ENCODE measurements around the gene RGS4. TPM values are rescaled to one million over a fixed set of nuclear protein-coding genes. Genes with fewer than 3 reads are reported as not detected.

RGS4 gene
- total RNA-seq, 4 donors from 2014 or later = 12.0 to 121 (median 66.8) TPM

- no peak overlapping the region for H3K27ac ChIP-seq
- H3K4me1 ChIP-seq = no peaks in the 10 kb centered on the region
- no peaks in the 10 kb centered on the region for H3K27me3 ChIP-seq
- no peak for TF ChIP-seq EP300 (IDR thresholded peaks at IDR 0.05)
- no peak for TF ChIP-seq POLR2AphosphoS5 (IDR thresholded peaks at IDR 0.05)
- no peak for TF ChIP-seq CTCF (IDR thresholded peaks at IDR 0.05)
- TF ChIP-seq POLR2A (IDR thresholded peaks at IDR 0.05) = no peak
- no peaks in the 10 kb centered on the region for H3K9me3 ChIP-seq
- 81 to 83% methylated on average over 3 to 6 of the region's 6 CpGs for WGBS, 2 donors (ENCODE audit: low coverage in 1 of 2)
- no peaks in the 10 kb centered on the region for H3K36me3 ChIP-seq
- ATAC-seq = no peak
- no peak overlapping the region for H3K4me3 ChIP-seq
Measured at GRCh38 chr1:163047951-163048659, 21.1 kb upstream of the RGS4 start.

GRCh38 chr1:163048869-163049268 is 20.3 kb upstream of the RGS4 start:
- H3K36me3 ChIP-seq = no peaks in the 10 kb centered on the region
- no peak overlapping the region for H3K27ac ChIP-seq
- no peak overlapping the region for H3K4me3 ChIP-seq
- no peaks in the 10 kb centered on the region for H3K27me3 ChIP-seq
- TF ChIP-seq CTCF (IDR thresholded peaks at IDR 0.05) (no peak), POLR2A (IDR thresholded peaks at IDR 0.05) (no peak), POLR2AphosphoS5 (IDR thresholded peaks at IDR 0.05) (no peak)
- 55 to 76% methylated on average over 4 to 5 of the region's 5 CpGs for WGBS, 2 donors (ENCODE audit: low coverage in 1 of 2)
- no peaks in the 10 kb centered on the region for H3K4me1 ChIP-seq
- no peak for ATAC-seq
- H3K9me3 ChIP-seq = no peaks in the 10 kb centered on the region

- no peaks in the 10 kb centered on the region for H3K36me3 ChIP-seq
- WGBS, 2 donors (ENCODE audit: low coverage in 1 of 2) = 88 to 96% methylated on average over 3 to 6 of the region's 6 CpGs
- no peaks in the 10 kb centered on the region for H3K9me3 ChIP-seq
- H3K4me3 ChIP-seq = no peak overlapping the region
- H3K27me3 ChIP-seq = no peaks in the 10 kb centered on the region
- no peak for ATAC-seq
- no peaks in the 10 kb centered on the region for H3K4me1 ChIP-seq
- TF ChIP-seq EP300 (IDR thresholded peaks at IDR 0.05) = no peak
- TF ChIP-seq CTCF (IDR thresholded peaks at IDR 0.05) = no peak
- no peak for TF ChIP-seq POLR2A (IDR thresholded peaks at IDR 0.05)
- no peak for TF ChIP-seq POLR2AphosphoS5 (IDR thresholded peaks at IDR 0.05)
- H3K27ac ChIP-seq = no peak overlapping the region
Measured at GRCh38 chr1:163049296-163049695, 19.9 kb upstream of the RGS4 start.

GRCh38 chr1:163050496-163050895 is 18.7 kb upstream of the RGS4 start:
- TF ChIP-seq POLR2A (IDR thresholded peaks at IDR 0.05) = no peak
- no peak for TF ChIP-seq CTCF (IDR thresholded peaks at IDR 0.05)
- no peak for TF ChIP-seq POLR2AphosphoS5 (IDR thresholded peaks at IDR 0.05)
- TF ChIP-seq EP300 (IDR thresholded peaks at IDR 0.05) = no peak
- H3K27me3 ChIP-seq = no peaks in the 10 kb centered on the region

GRCh38 chr1:163054181-163054591 is 15.0 kb upstream of the RGS4 start:
- Histone ChIP-seq H3K4me3 (no peak overlapping the region), H3K27me3 (no peaks in the 10 kb centered on the region), H3K9me3 (no peaks in the 10 kb centered on the region), H3K27ac (no peak overlapping the region), H3K36me3 (no peaks in the 10 kb centered on the region), H3K4me1 (no peaks in the 10 kb centered on the region)
- 38% methylated on average over 2 of the region's 2 CpGs; no CpG with 5 or more reads in 1 of the 2 donors for WGBS, 2 donors (ENCODE audit: low coverage in 1 of 2)
- ATAC-seq = no peak
- TF ChIP-seq CTCF (IDR thresholded peaks at IDR 0.05) = no peak

More at GRCh38 chr1:163050496-163050895, 18.7 kb upstream of the RGS4 start:
- H3K4me3 ChIP-seq = no peak overlapping the region
- H3K36me3 ChIP-seq = no peaks in the 10 kb centered on the region
- H3K4me1 ChIP-seq = no peaks in the 10 kb centered on the region
- ATAC-seq = no peak
- no peaks in the 10 kb centered on the region for H3K9me3 ChIP-seq
- H3K27ac ChIP-seq = no peak overlapping the region

Measured in gastroesophageal sphincter (tissue), 4 donors.